Thyroid gland (tissue), 4 donors: ENCODE results near the gene DGKD.

Source experiments
- POLR2A ChIP-seq, 2 donors: fragments of 450-650 bp; IDR thresholded peaks; one replicate each; pipeline ENCODE4 v1.6.1; 2017; ENCODE audit warnings: antibody characterized with exemption in 2 of 2, mild to moderate bottlenecking in 2 of 2, moderate library complexity in 1 of 2
- TF ChIP-seq, protein P1 (sequence below), 6 experiments: fragments of 200-600 bp in 3 of 6; fragments of 450-650 bp in 3 of 6; sonication (generic) in 3 of 6; IDR thresholded peaks; one replicate each; pipeline ENCODE4 v1.5.1; 2016 to 2019; ENCODE audit warnings: antibody characterized with exemption in 6 of 6, mild to moderate bottlenecking in 2 of 6, inconsistent platforms in 1 of 6, moderate library complexity in 1 of 6

DNA sequence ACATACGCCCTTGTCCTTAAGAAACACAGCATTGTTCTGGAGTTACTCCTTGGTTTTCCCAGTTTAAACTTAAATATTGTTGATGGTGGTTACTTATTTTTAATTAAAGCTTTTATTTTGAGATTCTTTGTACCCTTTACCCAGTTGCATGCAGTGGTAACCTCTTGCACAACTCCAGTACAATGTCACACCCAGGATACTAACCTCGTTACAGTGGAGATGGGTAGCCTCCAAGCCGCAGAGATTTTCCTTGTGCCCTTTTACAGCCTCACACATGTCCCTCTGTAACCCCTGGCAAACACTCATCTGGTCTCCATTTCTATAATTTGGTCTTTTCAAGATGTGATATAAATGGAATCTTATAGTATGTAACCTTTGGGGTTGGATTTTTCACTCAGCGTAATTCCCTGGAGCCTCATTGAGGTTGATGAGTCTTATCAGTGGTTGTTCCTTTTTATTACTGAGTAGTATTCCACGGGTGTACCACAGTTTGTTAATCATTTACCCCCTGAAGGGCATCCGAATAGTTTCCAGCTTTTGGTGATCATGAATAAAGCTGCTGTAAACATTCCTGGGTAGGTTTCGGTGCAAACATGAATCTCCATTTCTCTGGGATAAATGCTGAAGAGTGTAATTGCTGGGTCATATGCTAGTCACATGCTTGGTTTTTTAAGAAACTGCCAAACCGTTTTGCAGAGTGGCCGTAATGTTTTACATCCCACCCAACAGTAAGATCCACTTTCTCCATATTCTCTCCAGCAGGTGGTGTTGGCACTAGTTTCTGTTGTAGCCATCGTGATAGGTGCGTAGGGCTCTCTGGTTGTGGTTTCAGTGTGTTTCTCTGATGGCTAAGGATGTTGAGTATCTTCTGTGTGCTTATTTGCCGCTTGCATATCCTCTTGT lies 68.6 kb downstream of the DGKD start:
- TF ChIP-seq, protein P1, sequence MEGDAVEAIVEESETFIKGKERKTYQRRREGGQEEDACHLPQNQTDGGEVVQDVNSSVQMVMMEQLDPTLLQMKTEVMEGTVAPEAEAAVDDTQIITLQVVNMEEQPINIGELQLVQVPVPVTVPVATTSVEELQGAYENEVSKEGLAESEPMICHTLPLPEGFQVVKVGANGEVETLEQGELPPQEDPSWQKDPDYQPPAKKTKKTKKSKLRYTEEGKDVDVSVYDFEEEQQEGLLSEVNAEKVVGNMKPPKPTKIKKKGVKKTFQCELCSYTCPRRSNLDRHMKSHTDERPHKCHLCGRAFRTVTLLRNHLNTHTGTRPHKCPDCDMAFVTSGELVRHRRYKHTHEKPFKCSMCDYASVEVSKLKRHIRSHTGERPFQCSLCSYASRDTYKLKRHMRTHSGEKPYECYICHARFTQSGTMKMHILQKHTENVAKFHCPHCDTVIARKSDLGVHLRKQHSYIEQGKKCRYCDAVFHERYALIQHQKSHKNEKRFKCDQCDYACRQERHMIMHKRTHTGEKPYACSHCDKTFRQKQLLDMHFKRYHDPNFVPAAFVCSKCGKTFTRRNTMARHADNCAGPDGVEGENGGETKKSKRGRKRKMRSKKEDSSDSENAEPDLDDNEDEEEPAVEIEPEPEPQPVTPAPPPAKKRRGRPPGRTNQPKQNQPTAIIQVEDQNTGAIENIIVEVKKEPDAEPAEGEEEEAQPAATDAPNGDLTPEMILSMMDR (IDR thresholded peaks at IDR 0.05): no peak
- TF ChIP-seq POLR2A (IDR thresholded peaks at IDR 0.05): no peak
